Endometrial microvascular endothelial cells (primary cell): ENCODE results near the gene ELOVL3. TPM values are rescaled to one million over a fixed set of nuclear protein-coding genes. Genes with fewer than 3 reads are reported as not detected.
"Not testable (repeated sequence)": the region's sequence is repeated elsewhere in the genome, so short reads cannot be mapped to it uniquely, and the experiment has no call there.

ENCODE experiments used
- in situ Hi-C: cut with HindIII; loops from 2 replicates; pipeline ENCODE4 v1.10.0; 2017; ENCODE audit warnings: low sequenced_read_pairs, low pct_unique_long_range_greater_than_20kb; ENCODE audit errors: inconsistent ontology term
- total RNA-seq: library from RNA; depleted of rRNA; stranded (reverse); fragments of >200 nt; gene quantifications from one replicate; pipeline ENCODE4 v1.2.3, GENCODE V29; 2015; ENCODE audit errors: inconsistent ontology term

ELOVL3 gene
- total RNA-seq, 1 donor from 2014 or later, result not detected

- in situ Hi-C loops, result no loop called here
These were observed 19.2 kb downstream of the ELOVL3 start, which contains the start of gene GBF1 for GRCh38 chr10:102245082-102245931. Gene GBF1 (plus strand): TSS chr10:102245532. CDS start chr10:102258939, 13,407 bp downstream.

- in situ Hi-C loops, result no loop called here
These were observed 19.8 kb downstream of the ELOVL3 start for GRCh38 chr10:102245932-102246251.

GRCh38 chr10:102246261-102246660 lies 20.2 kb downstream of the ELOVL3 start:
- in situ Hi-C loops, result no loop called here

- in situ Hi-C loops, result no loop called here
These were observed 21.6 kb downstream of the ELOVL3 start for GRCh38 chr10:102247734-102248133.

GRCh38 chr10:102252508-102252907 lies 26.4 kb downstream of the ELOVL3 start:
- in situ Hi-C loops, result not testable (repeated sequence)

GRCh38 chr10:102254426-102254825 lies 28.3 kb downstream of the ELOVL3 start:
- in situ Hi-C loops, result no loop called here

GRCh38 chr10:102255404-102255803 lies 29.3 kb downstream of the ELOVL3 start:
- in situ Hi-C loops, result no loop called here

- in situ Hi-C loops, result loop anchor here (5.0 kb wide), 1 partner anchor 34 kb away; the partner anchor contains the start of gene ELOVL3
These were observed 35.1 kb downstream of the ELOVL3 start for GRCh38 chr10:102261196-102261595.

- in situ Hi-C loops, result loop anchor here (5.0 kb wide), 1 partner anchor 35 kb away; the partner anchor contains the start of gene ELOVL3
These were observed 35.7 kb downstream of the ELOVL3 start for GRCh38 chr10:102261842-102262241.

GRCh38 chr10:102262744-102263370 lies 36.8 kb downstream of the ELOVL3 start:
- in situ Hi-C loops, result loop anchor here (5.0 kb wide), 1 partner anchor 36 kb away; the partner anchor contains the start of gene ELOVL3

- in situ Hi-C loops, result loop anchor here (5.0 kb wide), 1 partner anchor 37 kb away; the partner anchor contains the start of gene ELOVL3
These were observed 38.3 kb downstream of the ELOVL3 start for GRCh38 chr10:102264371-102264770.

GRCh38 chr10:102266670-102267069 lies 40.6 kb downstream of the ELOVL3 start:
- in situ Hi-C loops, result no loop called here

- in situ Hi-C loops, result no loop called here
These were observed 41.6 kb downstream of the ELOVL3 start for GRCh38 chr10:102267748-102268147.

GRCh38 chr10:102268375-102268888 lies 42.3 kb downstream of the ELOVL3 start:
- in situ Hi-C loops, result no loop called here

GRCh38 chr10:102269017-102269416 lies 42.9 kb downstream of the ELOVL3 start:
- in situ Hi-C loops, result no loop called here

GRCh38 chr10:102274062-102274461 lies 48.0 kb downstream of the ELOVL3 start:
- in situ Hi-C loops, result no loop called here

- in situ Hi-C loops, result no loop called here
These were observed 49.2 kb downstream of the ELOVL3 start for GRCh38 chr10:102275343-102275742.

GRCh38 chr10:102279104-102279503 lies 53.0 kb downstream of the ELOVL3 start:
- in situ Hi-C loops, result no loop called here
